OCI-LY7 (cell line): Measurements from ENCODE around the gene GBA2. TPM values are rescaled to one million over a fixed set of nuclear protein-coding genes. Genes with fewer than 3 reads are reported as not detected.

Experiments
- BruUV-seq: library from RNA; stranded (reverse); fragments of 400-500 nt; replicated peaks from 2 replicates; lab custom pipeline; 2021; lab: Mats Ljungman, UMichigan
- CTCF ChIA-PET: fragments of 300-600 bp; sonication (Branson Sonifier 250); formaldehyde crosslinking; loops from one replicate; lab custom pipeline; 2022; ENCODE audit warnings: antibody characterized with exemption; ENCODE audit not compliant: unreplicated experiment; lab: Charles Lee
- POLR2A ChIA-PET: fragments of 300-600 bp; sonication (Branson Sonifier 250); formaldehyde crosslinking; loops from one replicate; lab custom pipeline; 2022; ENCODE audit warnings: antibody characterized with exemption; lab: Charles Lee
- DNase-seq: peaks from one replicate; pipeline ENCODE4 v3.0.0-alpha.2; 2015; ENCODE audit warnings: low spot score
- H2AFZ ChIP-seq: fragments of 200-600 bp; sonication (generic), shearing (Covaris generic); 2 replicates; pipeline ENCODE4 v1.6.1; 2014; ENCODE audit warnings: mild to moderate bottlenecking, antibody characterized with exemption, low read length, moderate library complexity
- H3K27ac ChIP-seq: fragments of 200-600 bp; sonication (generic); 2 replicates; pipeline ENCODE4 v1.5.1; 2014; ENCODE audit warnings: mixed run types, low read depth, mild to moderate bottlenecking, moderate library complexity, low read length, inconsistent platforms; ENCODE audit not compliant: poor library complexity, severe bottlenecking
- H3K36me3 ChIP-seq: fragments of 200-600 bp; sonication (generic); 2 replicates; pipeline ENCODE4 v1.6.1; 2014; ENCODE audit warnings: mild to moderate bottlenecking, antibody characterized with exemption, low read length, moderate library complexity, mixed read lengths; ENCODE audit not compliant: insufficient read depth
- H3K4me1 ChIP-seq: fragments of 200-600 bp; sonication (generic); 2 replicates; pipeline ENCODE4 v1.5.1; 2014; ENCODE audit warnings: mild to moderate bottlenecking, low read length; ENCODE audit not compliant: insufficient read depth, poor library complexity, severe bottlenecking
- H3K4me2 ChIP-seq: fragments of 200-600 bp; sonication (generic); 2 replicates; pipeline ENCODE4 v1.6.1; 2014; ENCODE audit warnings: mild to moderate bottlenecking, low read length
- H3K4me3 ChIP-seq: fragments of 200-600 bp; sonication (generic); 2 replicates; pipeline ENCODE4 v1.5.1; 2014; ENCODE audit warnings: mild to moderate bottlenecking, low read depth, low read length; ENCODE audit not compliant: poor library complexity, severe bottlenecking
- H3K79me2 ChIP-seq: fragments of 200-600 bp; sonication (generic); 2 replicates; pipeline ENCODE4 v1.6.1; 2016; ENCODE audit warnings: low read depth, mild to moderate bottlenecking, low read length, moderate library complexity, mixed read lengths; ENCODE audit not compliant: insufficient read depth
- H3K9me2 ChIP-seq: fragments of 200-600 bp; sonication (generic); 2 replicates; pipeline ENCODE4 v1.6.1; 2016; ENCODE audit warnings: mild to moderate bottlenecking, low read length, mixed read lengths; ENCODE audit not compliant: insufficient read depth
- H3K9me3 ChIP-seq: fragments of 200-600 bp; sonication (generic); 2 replicates; pipeline ENCODE4 v1.6.1; 2014; ENCODE audit warnings: mild to moderate bottlenecking, mixed run types, low read length, mixed read lengths
- H4K20me1 ChIP-seq: fragments of 200-600 bp; sonication (generic); 2 replicates; pipeline ENCODE4 v1.6.1; 2014; ENCODE audit warnings: mild to moderate bottlenecking, antibody characterized with exemption, low read length, moderate library complexity, mixed read lengths; ENCODE audit not compliant: insufficient read depth
- EZH2phosphoT487 ChIP-seq: fragments of 200-600 bp; sonication (generic); IDR thresholded peaks from 2 replicates; pipeline ENCODE4 v1.6.1; 2018; ENCODE audit warnings: low read depth, borderline replicate concordance, mild to moderate bottlenecking, mixed run types, antibody characterized with exemption, low read length, moderate library complexity, mixed read lengths
- intact Hi-C: fragments of 100-400 bp; cut with micrococcal nuclease; formaldehyde crosslinking; loops from one replicate; pipeline ENCODE4 v1.10.0; 2022; ENCODE audit not compliant: unreplicated experiment
- total RNA-seq, 2 experiments: library from RNA; depleted of rRNA in 1 of 2; stranded (reverse); fragments of >200 nt in 1 of 2; shearing (Covaris generic) in 1 of 2; gene quantifications; 2 replicates each; pipeline ENCODE4 v1.2.3, GENCODE V29; 2014 to 2022
- TF ChIP-seq, protein P1 (sequence below): fragments of 200-600 bp; sonication (generic); conservative IDR thresholded peaks from 2 replicates; pipeline ENCODE4 v1.5.1; 2014; ENCODE audit warnings: mild to moderate bottlenecking, antibody characterized with exemption, low read length, moderate library complexity, mixed read lengths

GBA2 gene
- total RNA-seq, 2 experiments from 2014 or later = 66.0 to 68.2 TPM

DNA sequence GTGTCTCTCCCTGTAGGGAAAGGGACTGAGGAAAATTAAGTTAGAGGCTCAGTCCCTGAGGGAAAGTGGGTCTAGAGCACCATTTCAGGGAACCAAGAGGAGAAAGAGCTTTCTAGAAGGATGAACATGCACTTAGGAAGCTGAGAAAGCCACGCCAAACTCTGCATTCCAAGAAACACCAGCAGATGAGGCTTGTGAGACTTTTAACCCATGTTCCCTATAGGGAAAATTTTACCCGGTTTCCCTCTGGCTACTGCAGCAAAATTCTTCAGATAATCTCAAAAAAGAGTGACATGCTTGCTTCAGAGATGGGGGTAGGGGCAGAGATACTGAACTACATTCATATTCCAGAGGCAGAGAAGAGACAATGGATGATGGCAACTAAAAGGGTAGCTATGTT, 25.6 kb downstream of the GBA2 start:
- Histone ChIP-seq H3K36me3 (peaks cover 86% of the 10 kb centered on the region), H2AFZ (no peak overlapping the region), H3K9me2 (no peaks in the 10 kb centered on the region), H3K4me1 (peaks cover 20% of the 10 kb centered on the region), H4K20me1 (peaks cover 4% of the 10 kb centered on the region; the same call in 1 of the 2 replicates), H3K9me3 (no peaks in the 10 kb centered on the region), H3K27ac (no peak overlapping the region), H3K4me3 (no peak overlapping the region), H3K79me2 (peaks cover 17% of the 10 kb centered on the region), H3K4me2 (no peak overlapping the region)
- BruUV-seq = no TSS peak
- POLR2A ChIA-PET = no interaction called here
- intact Hi-C loops = no loop called here
- DNase-seq = no peak
- CTCF ChIA-PET = interaction anchor here (0.5 to 0.6 kb wide), 2 partner anchors 30 to 33 kb away, joined by 4 read pairs; no protein-coding TSS in a partner anchor
- TF ChIP-seq EZH2phosphoT487 = no peak
- TF ChIP-seq, protein P1, sequence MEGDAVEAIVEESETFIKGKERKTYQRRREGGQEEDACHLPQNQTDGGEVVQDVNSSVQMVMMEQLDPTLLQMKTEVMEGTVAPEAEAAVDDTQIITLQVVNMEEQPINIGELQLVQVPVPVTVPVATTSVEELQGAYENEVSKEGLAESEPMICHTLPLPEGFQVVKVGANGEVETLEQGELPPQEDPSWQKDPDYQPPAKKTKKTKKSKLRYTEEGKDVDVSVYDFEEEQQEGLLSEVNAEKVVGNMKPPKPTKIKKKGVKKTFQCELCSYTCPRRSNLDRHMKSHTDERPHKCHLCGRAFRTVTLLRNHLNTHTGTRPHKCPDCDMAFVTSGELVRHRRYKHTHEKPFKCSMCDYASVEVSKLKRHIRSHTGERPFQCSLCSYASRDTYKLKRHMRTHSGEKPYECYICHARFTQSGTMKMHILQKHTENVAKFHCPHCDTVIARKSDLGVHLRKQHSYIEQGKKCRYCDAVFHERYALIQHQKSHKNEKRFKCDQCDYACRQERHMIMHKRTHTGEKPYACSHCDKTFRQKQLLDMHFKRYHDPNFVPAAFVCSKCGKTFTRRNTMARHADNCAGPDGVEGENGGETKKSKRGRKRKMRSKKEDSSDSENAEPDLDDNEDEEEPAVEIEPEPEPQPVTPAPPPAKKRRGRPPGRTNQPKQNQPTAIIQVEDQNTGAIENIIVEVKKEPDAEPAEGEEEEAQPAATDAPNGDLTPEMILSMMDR = no peak

DNA sequence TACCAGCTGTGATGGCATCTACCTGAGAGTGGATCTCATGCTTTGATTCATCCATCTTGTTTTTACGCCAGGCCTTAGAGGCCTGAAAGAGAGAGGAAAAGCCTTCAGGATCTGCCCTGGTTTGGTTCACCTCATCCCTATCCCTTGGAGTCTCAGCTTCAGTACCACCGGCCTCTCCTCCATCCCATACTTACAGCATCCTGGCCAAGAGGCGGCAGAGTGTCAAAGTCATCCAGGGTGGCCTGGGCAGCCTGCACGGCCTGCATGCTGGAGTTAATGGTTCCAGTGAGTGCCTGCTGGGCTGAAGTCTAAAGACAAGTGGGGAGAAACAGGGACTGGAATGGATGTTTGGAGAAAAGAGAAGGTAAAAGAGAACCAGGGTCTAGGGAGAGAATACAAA, 29.5 kb downstream of the GBA2 start:
- no peak for DNase-seq
- POLR2A ChIA-PET = no interaction called here
- H3K9me2 ChIP-seq = no peaks in the 10 kb centered on the region
- H3K79me2 ChIP-seq = no peaks in the 10 kb centered on the region
- H3K27ac ChIP-seq = no peak overlapping the region
- no peak for TF ChIP-seq EZH2phosphoT487
- TF ChIP-seq, protein P1 = no peak
- CTCF ChIA-PET = interaction anchor here (1.0 kb wide), 1 partner anchor 95 kb away, joined by 3 read pairs; the partner anchor contains the start of gene HINT2
- no peaks in the 10 kb centered on the region for H3K4me1 ChIP-seq
- no peak overlapping the region for H2AFZ ChIP-seq
- H3K4me3 ChIP-seq = no peak overlapping the region
- H3K4me2 ChIP-seq = no peak overlapping the region
- intact Hi-C loops = no loop called here
- no peaks in the 10 kb centered on the region for H3K9me3 ChIP-seq
- peaks cover 99% of the 10 kb centered on the region for H3K36me3 ChIP-seq
- BruUV-seq = TSS peak; percentile 72
- no peaks in the 10 kb centered on the region for H4K20me1 ChIP-seq

DNA sequence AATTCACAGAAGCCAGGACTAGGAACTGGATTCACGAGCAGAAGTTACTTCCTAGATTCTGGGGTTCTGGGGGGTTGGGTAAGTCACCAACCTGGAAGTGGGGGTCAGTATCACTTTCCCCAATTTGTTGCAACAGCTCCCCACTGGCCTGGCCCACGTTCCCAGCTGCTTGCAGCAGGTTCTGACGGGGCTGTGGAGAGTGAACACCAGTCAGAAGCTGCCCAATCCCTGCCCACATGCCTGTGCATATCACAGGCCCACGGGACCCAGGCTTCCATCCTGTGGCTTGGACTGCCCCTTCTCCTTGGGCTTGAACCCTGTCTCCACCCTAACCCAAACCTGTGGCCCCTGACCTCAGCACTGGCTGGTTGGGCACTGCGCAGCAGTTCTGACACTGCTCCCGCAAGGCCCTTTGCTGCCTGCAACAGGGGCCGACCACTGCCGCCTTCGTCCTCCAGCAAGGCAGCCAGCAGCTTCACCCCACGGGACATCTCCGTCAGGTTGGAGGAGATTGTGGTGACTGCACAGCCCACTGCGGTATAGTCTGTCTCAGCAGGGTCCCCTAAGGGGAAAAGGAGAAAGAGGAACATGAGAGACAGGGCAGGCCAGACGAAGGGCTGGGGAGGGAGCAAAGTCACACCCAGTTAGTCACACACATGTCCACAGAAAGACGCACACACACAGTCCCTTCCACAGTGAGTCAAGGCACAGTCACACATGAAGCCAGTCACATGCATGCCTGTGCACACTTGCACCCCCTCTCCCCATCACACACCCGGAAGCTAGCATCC, 30.1 kb downstream of the GBA2 start:
- no peak overlapping the region for H3K27ac ChIP-seq
- TF ChIP-seq EZH2phosphoT487 = no peak
- peaks cover 99% of the 10 kb centered on the region for H3K36me3 ChIP-seq
- no TSS peak for BruUV-seq
- no peaks in the 10 kb centered on the region for H3K9me2 ChIP-seq
- H2AFZ ChIP-seq = no peak overlapping the region
- ChIA-PET CTCF (interaction anchor here (1.0 kb wide), 1 partner anchor 96 kb away, joined by 3 read pairs; the partner anchor contains the start of gene HINT2), POLR2A (no interaction called here)
- H4K20me1 ChIP-seq = no peaks in the 10 kb centered on the region
- H3K79me2 ChIP-seq = no peaks in the 10 kb centered on the region
- no peaks in the 10 kb centered on the region for H3K4me1 ChIP-seq
- no peak overlapping the region for H3K4me3 ChIP-seq
- intact Hi-C loops = no loop called here
- no peaks in the 10 kb centered on the region for H3K9me3 ChIP-seq
- no peak overlapping the region for H3K4me2 ChIP-seq
- DNase-seq = no peak
